ENCODE results near the gene ACOT7. TPM values are rescaled to one million over a fixed set of nuclear protein-coding genes. Genes with fewer than 3 reads are reported as not detected.
"Not testable (repeated sequence)": the region's sequence is repeated elsewhere in the genome, so short reads cannot be mapped to it uniquely, and the experiment has no call there.

Gene ACOT7
- total and polyA plus RNA-seq, 7 donors, result 2.3 to 12.4 (median 4.1) TPM

DNA sequence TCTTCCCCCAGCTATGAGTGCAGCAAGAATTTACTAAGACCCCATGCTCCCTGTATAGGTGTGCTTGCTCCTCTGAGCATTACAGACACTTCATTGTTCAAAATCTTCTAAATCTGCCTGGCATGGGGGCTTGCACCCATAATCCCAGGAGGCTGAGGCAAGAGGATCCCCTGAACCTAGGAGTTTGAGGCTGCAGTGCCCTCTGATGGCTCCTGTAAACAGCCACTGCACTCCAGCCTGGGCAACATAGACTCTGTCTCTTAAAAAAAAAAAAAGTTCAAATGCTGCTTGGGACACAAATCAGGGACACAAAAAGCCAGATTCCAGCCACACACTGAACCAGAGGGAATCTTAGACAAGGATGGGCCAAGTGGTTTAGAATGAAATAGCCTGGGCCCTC lies 3.4 kb upstream of the ACOT7 start:
- Histone ChIP-seq H3K36me3 (ENCODE audit: insufficient read depth in 1 of 2, low read depth in 1 of 2) (no peaks in the 10 kb centered on the region), H3K4me1 (peaks cover 12% of the 10 kb centered on the region), H3K27me3 (ENCODE audit: insufficient read depth in 3 of 3, low read length in 2 of 3) (no peaks in the 10 kb centered on the region), H3K9me3 (no peaks in the 10 kb centered on the region), H3K4me3 (no peak overlapping the region), H3K27ac (no peak overlapping the region)
- ATAC-seq, result no peak
- TF ChIP-seq, protein P1, sequence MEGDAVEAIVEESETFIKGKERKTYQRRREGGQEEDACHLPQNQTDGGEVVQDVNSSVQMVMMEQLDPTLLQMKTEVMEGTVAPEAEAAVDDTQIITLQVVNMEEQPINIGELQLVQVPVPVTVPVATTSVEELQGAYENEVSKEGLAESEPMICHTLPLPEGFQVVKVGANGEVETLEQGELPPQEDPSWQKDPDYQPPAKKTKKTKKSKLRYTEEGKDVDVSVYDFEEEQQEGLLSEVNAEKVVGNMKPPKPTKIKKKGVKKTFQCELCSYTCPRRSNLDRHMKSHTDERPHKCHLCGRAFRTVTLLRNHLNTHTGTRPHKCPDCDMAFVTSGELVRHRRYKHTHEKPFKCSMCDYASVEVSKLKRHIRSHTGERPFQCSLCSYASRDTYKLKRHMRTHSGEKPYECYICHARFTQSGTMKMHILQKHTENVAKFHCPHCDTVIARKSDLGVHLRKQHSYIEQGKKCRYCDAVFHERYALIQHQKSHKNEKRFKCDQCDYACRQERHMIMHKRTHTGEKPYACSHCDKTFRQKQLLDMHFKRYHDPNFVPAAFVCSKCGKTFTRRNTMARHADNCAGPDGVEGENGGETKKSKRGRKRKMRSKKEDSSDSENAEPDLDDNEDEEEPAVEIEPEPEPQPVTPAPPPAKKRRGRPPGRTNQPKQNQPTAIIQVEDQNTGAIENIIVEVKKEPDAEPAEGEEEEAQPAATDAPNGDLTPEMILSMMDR (IDR thresholded peaks at IDR 0.05), result no peak
- DNase-seq, result no peak
- intact Hi-C loops (cut with DNase I), result no loop called here

DNA sequence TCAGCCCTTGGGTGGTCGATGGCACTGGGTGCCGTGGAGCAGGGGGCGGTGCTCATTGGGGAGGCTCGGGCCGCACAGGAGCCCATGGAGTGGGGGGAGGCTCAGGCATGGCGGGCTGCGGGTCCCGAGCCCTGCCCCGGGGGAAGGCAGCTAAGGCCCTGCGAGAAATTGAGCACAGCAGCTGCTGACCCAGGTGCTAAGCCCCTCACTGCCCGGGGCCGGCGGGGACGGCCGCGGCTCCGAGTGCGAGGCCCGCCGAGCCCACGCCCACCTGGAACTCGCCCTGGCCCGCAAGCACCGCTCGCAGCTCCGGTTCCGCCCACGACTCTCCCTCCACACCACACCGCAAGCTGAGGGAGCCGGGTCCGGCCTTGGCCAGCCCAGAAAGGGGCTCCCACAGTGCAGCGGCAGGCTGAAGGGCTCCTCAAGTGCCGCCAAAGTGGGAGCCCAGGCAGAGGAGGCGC lies 2.2 kb upstream of the ACOT7 start:
- intact Hi-C loops (cut with DNase I), result not testable (repeated sequence)

DNA sequence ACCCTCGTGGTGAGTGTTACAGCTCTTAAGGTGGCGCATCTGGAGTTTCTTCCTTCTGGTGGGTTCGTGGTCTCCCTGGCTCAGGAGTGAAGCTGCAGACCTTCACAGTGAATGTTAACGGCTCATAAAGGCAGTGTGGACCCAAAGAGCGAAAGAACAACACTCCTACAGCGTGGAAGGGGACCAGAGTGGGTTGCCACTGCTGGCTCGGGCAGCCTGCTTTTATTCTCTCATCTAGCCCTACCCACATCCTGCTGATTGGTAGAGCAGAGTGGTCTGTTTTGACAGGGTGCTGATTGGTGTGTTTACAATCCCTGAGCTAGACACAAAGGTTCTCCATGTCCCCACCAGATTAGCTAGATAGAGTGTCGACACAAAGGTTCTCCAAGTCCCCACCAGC lies 1.6 kb upstream of the ACOT7 start:
- peaks cover 12% of the 10 kb centered on the region for H3K4me1 ChIP-seq
- ATAC-seq; DNase-seq; H3K27ac ChIP-seq; H3K4me3 ChIP-seq; H3K27me3 ChIP-seq (ENCODE audit: insufficient read depth in 3 of 3, low read length in 2 of 3); H3K9me3 ChIP-seq; H3K36me3 ChIP-seq (ENCODE audit: insufficient read depth in 1 of 2, low read depth in 1 of 2); intact Hi-C loops (cut with DNase I): not testable (repeated sequence)
- 92 to 96% (median 94%) methylated on average over 8 of the region's 8 CpGs for WGBS, 3 donors

More for the DNA sequence above, 2.2 kb upstream of the ACOT7 start:
- ATAC-seq; H3K27me3 ChIP-seq (ENCODE audit: insufficient read depth in 3 of 3, low read length in 2 of 3); H3K36me3 ChIP-seq (ENCODE audit: insufficient read depth in 1 of 2, low read depth in 1 of 2); H3K4me3 ChIP-seq; H3K9me3 ChIP-seq; DNase-seq; H3K27ac ChIP-seq: not testable (repeated sequence)
- H3K4me1 ChIP-seq, result peaks cover 12% of the 10 kb centered on the region
- 93 to 97% (median 94%) methylated on average over 29 to 34 of the region's 34 CpGs for WGBS, 3 donors

DNA sequence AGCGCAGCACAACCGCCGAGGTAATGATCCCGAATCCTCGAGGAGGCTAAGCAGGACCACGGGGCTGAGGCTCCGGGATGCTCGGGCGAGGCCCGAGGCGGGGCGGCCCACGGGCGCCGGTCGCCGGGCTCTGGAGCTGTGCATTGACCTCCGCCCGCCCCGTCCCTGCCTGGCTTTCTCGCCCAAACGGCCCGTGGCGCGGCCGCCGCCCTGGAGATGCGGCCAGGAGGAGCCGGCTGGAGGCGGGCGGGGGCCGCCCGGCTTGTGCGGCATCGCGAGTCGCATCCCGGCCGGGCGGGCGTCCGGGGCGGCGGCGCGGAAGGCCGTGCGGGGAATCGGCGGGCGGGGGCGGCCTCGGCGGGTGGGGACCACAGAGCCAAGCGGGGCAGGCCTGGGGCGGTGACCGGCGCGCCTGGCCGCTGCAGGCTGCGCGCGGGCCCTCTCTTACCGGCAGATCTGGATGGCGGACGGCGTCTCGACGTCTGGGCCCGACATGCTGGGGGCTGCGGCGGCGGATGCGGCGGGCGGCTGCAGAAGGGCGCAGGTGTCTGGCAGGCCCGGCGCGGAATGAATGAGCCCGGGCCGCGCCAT lies 663 bp downstream of the ACOT7 start:
- Histone ChIP-seq H3K9me3 (no peaks in the 10 kb centered on the region), H3K27ac (peak overlapping the region; percentile 97), H3K4me3 (peak overlapping the region; percentile 79), H3K27me3 (ENCODE audit: insufficient read depth in 3 of 3, low read length in 2 of 3) (no peaks in the 10 kb centered on the region), H3K4me1 (peaks cover 12% of the 10 kb centered on the region), H3K36me3 (ENCODE audit: insufficient read depth in 1 of 2, low read depth in 1 of 2) (no peaks in the 10 kb centered on the region)
- TF ChIP-seq, protein P1 (IDR thresholded peaks at IDR 0.05), result no peak
- intact Hi-C loops (cut with DNase I), result no loop called here
- ATAC-seq, result peak in 1 of 4 donors; percentile 17
- DNase-seq, result no peak
- WGBS, 3 donors, result 1 to 2% (median 2%) methylated on average over 48 to 83 of the region's 83 CpGs

DNA sequence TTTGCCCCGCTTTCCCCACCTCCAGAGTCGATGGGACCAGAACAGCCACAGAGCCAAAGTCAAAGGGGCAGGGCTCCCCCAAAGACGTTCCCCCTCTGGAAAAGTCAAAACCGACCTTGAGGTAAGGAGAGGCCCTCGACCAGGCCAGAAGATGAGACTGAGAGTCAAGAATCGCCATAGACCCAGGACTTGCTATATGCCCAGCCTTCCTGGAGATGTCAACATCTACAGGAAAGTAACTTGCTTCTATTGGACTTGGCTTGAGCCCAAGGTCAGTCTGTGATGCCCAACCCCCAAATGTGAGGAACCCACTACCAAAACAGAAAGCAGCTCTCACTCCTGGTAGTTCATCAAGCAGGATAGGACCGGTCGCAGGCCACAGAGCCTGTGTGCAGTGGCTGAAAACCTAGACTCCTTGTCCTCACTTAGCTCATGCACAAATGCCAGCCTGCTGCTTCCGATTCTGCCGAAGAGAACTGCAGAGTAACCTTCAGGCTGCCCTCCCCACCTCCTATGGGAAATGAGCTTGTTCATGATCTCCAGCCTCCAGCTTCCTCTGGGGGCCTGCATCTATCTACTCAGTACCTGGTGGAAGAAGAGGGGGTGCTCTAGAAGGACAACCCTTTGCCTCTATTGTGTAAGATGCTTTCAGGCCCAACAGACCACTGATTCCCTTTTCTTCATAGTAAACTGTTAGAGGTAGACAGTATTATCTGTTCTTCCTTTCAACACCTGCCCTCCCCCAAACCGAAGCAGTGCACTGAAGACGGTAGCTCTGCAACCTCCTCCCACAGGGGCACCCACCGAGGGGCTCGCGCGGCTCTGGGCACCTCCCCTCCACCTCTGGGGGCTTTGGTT lies 1.4 kb downstream of the ACOT7 start:
- ATAC-seq (no peak), DNase-seq (no peak)
- Histone ChIP-seq H3K4me3 (peak overlapping the region; percentile 79), H3K36me3 (ENCODE audit: insufficient read depth in 1 of 2, low read depth in 1 of 2) (no peaks in the 10 kb centered on the region), H3K27ac (peak overlapping the region; percentile 97), H3K27me3 (ENCODE audit: insufficient read depth in 3 of 3, low read length in 2 of 3) (no peaks in the 10 kb centered on the region), H3K9me3 (no peaks in the 10 kb centered on the region), H3K4me1 (peaks cover 12% of the 10 kb centered on the region)
- intact Hi-C loops (cut with DNase I), result no loop called here
- whole genome bisulfite sequencing, 3 donors, result 47 to 50% (median 48%) methylated on average over 16 of the region's 16 CpGs
- TF ChIP-seq, protein P1 (IDR thresholded peaks at IDR 0.05), result no peak

All from psoas muscle (tissue), 8 donors.